GM19099 (cell line): ENCODE data around the gene ASS1.

ENCODE experiments used
- POLR2A ChIP-seq: IDR thresholded peaks from 3 replicates; pipeline ENCODE4 v1.6.1; 2011; ENCODE audit warnings: low read depth; ENCODE audit not compliant: insufficient read length; ENCODE audit errors: extremely low read depth

The ASS1 gene

DNA sequence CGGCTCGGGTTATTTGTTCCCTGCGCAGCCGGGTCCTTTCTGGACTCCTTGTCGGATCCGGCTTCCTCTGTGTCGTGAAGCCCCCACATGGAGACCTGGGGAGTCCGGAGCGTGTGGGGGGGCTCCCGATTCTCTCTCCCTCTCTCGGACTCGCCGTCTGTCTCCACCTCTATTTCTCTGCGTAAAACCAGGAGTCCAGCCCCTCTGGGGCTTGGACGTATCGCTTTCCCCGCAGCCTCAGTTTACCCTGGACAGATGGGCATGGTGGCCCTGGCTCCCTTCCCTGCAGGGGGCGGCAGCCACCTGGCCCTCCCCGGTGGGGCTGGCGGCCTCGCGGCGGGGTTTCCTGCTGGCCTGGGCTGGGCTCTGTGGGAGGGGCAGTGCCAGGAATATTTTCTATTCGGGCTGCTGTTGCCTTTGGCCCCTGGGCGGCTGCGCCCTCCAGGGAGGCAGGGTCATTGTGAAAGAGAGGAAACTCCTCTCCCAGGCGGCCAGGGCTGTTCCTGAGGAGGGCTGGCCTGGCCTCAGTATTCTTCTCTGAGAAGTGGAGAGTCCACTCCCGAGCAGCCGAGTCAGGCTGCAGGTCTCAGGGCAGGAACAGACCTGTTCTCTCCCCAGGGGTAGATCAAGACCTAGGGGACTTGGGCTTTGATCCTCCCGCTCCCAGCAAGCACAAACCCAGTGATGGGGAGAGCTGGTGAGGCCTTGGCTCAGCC lies 665 bp downstream of the ASS1 start:
- TF ChIP-seq POLR2A: no peak

DNA sequence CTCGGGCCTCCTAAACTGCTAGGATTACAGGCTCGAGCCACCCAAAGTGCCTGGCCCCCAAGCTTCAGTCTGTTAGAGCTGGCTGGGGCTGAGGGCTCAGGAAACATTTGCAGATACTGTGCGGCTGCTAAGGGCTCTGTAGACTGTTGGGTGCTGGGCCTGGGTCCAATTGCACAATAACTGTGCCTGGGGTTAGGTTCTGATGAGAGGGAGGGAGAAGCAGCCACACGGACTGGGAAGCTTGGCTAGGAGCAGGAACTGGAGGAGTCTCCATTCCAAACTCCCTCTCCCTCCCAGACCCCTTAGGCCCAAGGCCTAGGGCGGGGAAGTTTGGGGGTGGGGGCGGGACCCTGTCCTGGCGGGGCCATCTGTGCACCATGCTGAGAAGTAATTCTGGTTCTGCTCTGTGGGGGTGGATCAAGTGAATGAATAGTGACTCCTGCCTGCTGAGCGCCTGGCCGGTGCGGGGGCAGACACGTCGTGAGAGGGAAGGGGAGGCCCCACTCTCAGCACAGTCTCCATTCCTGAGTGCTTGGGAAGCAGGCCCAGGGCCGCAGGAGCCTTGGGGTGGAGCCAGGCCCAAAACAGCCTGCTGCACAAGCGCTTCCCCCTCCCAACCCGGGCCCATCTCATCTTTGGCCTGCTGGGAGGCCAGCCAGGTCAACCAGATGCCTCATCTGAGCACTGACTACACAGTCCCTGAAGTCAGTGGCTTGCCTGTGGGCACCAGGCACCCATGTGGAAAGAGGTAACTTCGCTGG lies 1.5 kb downstream of the ASS1 start:
- no peak for TF ChIP-seq POLR2A

DNA sequence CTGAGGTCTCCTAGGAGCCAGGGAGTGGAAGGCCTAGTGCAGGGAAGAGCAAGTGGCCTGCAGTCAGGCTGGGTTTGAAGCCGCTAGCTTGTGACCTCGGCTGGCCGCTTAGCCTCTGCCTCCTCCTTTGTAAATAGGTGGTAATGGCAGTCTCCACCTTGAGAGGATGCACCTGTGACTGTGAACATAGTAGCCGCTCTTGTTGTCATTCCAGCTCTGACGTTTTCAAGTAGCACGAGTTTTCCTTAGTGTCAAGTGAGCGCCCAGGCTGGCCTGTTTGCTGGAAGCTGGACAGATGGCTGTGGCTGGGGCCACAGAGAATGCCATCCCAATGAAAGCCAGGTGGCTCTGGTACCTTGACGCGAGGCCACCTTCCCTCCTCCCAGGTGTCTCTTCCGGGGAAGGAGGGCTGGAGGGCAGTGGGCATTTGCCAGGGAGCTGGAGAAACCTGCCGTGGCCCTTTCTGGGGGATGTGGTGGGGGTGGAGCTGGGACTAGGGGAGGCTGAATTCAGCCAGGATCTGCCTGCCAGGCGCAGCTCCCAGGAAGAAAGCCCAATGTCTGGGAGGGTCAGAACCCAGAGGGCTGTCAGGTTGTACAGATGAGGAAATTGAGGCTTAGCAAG lies 2.5 kb downstream of the ASS1 start:
- no peak for TF ChIP-seq POLR2A

DNA sequence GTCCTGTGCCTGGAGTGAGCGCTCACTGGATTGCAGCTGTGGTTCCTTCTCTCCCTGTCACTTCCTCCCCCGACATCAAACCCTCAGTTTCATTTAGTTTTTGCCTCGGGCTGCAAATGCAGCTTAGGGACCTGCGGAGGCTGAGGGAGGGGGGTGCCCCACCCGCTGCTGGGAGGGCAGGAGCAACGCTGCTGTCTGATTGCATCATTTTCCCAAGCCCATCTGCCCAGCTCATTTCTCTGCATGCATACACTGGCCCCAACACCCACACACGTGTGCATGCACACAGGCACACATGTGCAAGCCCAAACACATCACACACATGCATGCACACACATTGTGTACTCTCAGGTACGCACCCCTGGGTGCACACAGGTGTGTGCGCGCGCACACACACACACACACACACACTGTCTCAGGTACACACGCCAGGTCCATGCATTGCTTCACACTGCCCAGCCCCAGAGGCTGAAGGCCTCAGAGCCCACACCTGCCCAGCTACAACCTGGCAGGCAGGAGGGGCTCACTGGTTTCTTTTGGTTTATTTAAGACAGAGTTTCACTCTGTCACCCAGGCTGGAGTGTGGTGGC lies 3.4 kb downstream of the ASS1 start:
- TF ChIP-seq POLR2A: no peak

DNA sequence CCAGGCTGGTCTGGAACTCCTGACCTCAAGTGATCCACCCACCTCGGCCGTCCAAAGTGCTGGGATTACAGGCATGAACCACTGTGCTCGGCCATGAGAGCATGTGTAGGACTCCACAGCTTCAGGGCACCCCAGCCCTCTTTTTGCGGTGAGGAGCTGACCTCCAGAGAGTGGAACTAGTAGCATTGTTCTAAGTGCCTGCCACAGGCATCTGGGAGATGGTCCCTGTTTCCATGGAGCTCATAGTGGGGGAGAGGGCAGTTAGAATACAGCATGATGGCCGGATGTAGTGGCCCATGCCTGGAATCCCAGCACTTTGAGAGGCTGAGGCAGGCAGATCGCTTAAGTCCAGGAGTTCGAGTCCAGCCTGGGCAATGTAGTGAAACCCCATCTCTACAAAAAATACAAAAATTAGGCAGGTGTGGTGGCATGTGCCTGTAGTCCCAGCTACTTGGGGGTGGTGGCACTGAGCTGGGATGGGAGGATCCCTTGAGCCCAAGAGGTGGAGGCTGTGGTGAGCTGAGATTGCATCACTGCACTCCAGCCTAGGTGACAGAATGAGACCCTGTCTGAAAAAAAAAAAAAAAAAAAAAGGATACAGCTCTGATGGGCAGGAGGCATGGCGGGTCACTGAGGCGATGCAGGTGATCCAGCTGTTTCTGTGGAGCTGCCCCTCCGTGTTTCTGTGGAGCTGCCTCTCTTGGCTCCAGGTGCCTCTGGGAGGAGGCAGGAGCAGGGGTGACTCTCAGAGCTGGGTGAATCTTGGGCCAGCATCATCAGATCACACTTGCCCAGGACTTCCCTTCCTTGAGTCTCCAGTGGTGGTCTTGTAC lies 4.2 kb downstream of the ASS1 start:
- TF ChIP-seq POLR2A: no peak

DNA sequence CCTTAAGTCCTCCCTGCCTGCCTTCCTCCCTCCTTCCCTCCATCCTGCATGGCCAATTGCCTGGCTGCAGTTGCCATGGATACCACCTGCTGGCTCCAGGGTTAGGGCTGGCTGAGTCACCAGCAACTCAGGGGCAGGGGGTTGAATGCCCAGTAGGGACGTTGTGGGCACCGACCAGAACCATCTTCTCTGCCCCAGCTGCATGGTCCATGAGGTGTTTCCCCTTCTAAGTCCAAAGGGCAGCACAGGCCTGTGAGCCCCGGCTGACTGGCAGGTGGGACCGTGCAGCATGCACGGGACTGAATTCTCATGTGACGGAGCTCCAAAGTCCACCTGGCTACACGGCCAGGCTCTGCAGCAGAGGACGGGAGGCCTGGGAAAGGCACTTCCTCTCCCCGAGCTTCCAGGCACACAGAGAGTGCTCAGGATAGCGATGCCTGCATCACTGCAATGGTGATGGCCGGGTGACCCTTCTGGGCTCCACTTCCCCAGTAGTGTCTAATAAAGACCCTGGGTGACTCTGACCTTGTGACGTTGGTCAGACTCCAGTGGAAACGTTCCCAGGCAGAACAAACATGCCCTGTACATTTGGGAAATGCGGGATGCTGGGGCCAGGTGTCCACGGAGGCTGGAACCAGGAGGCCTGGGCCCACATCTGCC lies 5.7 kb downstream of the ASS1 start:
- no peak for TF ChIP-seq POLR2A

DNA sequence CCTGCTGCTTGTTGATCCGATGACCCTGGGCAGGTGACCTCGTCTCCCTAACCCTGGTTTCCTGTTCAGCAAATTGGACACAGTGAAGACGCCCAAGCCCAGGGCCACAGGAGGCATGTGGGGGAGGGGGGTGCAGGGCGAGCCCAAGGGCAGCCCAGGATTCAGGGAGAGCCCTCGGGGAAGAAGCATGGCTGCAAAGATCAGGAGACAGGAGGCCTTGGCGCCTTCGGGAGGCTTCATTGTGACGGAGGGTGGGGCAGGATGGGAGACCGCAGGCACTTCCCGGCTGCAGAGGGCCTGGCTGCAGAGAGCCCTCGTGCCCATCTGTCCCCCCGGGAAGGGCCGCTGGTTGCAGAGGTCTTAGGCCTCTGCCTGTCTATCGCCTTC lies 6.2 kb downstream of the ASS1 start:
- TF ChIP-seq POLR2A: no peak

DNA sequence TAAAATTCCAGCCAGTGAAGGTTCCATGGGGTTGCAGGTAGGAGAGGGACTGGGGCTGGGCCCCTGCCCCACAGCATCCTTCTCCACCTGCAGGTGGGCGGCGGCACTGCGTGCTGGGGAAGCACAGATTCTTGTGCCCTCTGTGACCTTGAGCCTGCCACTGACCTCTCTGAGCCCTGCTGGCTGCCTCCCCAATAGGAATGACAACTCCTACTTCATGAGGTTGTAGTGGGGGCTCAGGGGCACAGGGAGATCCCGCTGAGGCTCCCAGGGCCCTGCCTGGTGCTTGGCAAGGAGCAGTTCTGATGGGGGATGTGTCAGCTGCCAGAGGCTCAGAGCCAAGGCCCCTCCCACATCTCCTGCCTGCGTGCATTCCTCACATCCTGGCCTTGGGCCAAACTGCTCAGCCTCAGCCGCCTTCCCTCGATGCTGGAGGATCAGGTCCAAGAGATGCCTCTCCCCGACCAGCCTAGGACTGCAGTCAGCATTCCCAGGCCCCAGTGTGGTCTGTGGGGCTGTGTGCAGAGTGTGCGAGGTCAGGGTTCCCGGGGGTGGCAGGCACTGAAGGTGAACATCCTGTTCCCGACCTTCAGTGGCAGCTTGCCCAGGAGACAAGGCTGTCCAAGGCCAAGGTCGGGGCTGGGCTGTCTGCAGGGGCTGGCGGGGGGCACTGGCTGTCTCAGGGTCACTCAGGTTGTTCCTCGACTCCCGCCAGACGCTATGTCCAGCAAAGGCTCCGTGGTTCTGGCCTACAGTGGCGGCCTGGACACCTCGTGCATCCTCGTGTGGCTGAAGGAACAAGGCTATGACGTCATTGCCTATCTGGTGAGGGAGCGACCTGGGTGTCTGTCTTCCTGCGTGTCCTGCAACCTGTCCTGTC lies 7.0 kb downstream of the ASS1 start:
- no peak for TF ChIP-seq POLR2A

DNA sequence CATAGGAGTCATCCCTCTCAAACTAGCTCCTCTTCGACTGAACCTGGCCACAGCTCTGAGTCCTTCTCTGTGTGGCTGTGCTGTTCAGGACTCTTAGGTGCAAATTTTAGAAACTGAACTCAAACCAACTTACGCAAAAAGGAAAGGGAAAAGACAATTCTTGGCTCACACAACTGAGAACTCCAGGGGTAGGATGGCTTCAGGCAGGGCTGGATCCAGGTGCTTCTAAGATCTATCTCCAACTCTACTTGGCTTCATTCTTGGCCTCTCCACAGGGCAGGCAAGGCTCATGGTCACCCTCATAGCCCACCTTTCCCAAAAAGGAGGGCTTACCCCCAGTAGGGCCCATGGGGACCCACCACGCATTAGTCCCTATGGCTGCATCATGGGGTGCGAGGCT lies 8.1 kb downstream of the ASS1 start:
- TF ChIP-seq POLR2A: no peak

DNA sequence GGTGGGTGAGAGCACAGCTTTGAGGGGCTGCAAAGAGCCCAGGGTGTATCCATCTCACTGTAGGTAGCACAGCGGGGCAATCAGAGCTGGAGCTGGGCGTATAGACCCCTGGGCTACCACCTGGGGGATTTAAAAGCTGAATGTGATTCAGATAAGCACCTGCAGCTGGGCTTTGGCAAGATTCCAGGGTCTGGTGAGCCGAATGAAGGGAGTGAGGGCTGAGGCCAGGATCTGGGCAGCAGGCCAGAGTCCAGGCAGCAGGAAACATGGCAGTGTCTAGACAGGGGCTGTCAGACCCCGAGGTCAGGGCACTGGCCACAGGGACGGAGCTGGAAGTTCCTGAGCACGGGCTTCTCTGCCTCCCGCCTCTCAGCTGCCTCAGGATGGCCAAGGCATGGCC lies 8.7 kb downstream of the ASS1 start:
- TF ChIP-seq POLR2A: no peak

DNA sequence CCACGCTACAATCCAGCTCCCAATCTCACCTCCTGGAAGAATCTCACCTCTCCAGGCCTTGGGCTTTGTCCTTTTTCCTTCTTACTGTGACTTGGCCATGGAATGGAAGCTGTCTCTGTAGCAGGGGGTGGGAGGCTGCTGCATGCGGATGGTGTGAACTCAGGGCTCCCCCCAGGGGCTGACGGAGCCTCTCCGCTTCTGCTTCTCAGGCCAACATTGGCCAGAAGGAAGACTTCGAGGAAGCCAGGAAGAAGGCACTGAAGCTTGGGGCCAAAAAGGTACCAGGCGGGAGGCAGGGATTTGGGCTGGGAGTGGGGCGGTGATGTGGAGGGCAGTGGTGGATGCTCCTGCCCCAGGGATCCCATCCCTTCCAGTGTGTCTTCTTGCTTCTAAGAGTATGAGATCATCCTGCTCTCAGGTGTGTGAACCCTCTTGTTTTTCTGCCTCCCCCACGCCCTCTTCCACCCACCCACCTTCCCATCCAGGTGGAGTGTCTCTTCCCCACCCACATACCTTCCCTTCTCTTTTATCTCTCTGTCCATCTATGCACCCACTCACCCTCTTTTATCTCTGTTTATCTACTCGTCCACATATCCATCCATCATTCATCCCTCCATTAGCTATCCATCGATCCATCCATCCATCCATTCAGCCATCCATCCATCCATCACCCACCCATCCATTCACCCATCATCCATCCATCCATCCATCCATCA lies 9.5 kb downstream of the ASS1 start:
- no peak for TF ChIP-seq POLR2A

DNA sequence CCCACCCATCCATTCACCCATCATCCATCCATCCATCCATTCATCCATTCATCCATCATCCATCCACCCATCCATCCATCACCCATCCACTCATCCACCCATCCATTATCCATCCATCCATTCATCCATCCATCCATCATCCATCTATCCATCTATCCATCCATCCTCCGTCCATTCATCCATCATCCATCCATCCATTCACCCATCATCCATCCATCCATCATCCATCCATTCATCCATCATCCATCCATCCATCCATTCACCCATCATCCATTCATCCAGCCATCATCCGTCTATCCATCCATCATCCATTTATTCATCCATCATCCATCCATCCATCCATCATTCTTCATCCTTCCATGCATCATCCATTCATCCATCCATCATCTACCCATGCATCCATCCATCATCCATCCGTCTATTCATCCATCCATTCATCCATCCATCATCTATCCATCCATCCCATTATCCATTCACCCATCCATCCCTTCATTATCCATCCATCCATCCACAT lies 10.1 kb downstream of the ASS1 start:
- TF ChIP-seq POLR2A: no peak
